Measurements from ENCODE around the gene PANX2.

PANX2 gene

DNA sequence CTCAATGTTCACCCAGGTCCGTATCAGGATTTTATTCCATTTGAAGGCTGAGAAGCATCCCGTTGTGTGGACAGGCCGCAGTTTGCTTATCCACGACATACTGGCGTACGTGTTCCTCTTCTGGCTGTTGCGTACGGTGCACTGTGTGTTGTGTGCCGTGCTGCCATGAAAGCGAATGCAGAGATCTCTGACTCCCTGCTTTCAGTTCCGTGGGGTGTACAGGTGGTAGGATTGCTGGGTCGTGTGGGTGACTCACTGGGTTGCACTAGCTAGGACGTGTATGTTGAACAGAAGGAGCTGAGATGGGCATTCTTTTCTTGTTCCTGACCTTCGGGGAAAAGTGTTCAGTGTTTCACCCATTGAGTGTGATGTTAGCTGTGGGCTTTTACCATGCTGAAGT is 40.6 kb downstream of the PANX2 start:
- Histone ChIP-seq H3K27ac (no peak overlapping the region), H3K9me3 (no peaks in the 10 kb centered on the region), H3K4me1 (peaks cover 0 to 7% (median 5%) of the 10 kb centered on the region in 4 donors), H3K36me3 (peaks cover 41 to 95% (median 73%) of the 10 kb centered on the region in 3 donors), H3K4me3 (no peak overlapping the region), H3K27me3 (no peaks in the 10 kb centered on the region)
- intact Hi-C loops (cut with DNase I; ENCODE audit: low total_unique reads): no loop called here
- TF ChIP-seq, protein P1, sequence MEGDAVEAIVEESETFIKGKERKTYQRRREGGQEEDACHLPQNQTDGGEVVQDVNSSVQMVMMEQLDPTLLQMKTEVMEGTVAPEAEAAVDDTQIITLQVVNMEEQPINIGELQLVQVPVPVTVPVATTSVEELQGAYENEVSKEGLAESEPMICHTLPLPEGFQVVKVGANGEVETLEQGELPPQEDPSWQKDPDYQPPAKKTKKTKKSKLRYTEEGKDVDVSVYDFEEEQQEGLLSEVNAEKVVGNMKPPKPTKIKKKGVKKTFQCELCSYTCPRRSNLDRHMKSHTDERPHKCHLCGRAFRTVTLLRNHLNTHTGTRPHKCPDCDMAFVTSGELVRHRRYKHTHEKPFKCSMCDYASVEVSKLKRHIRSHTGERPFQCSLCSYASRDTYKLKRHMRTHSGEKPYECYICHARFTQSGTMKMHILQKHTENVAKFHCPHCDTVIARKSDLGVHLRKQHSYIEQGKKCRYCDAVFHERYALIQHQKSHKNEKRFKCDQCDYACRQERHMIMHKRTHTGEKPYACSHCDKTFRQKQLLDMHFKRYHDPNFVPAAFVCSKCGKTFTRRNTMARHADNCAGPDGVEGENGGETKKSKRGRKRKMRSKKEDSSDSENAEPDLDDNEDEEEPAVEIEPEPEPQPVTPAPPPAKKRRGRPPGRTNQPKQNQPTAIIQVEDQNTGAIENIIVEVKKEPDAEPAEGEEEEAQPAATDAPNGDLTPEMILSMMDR (IDR thresholded peaks at IDR 0.05): no peak
- DNase-seq: no peak

DNA sequence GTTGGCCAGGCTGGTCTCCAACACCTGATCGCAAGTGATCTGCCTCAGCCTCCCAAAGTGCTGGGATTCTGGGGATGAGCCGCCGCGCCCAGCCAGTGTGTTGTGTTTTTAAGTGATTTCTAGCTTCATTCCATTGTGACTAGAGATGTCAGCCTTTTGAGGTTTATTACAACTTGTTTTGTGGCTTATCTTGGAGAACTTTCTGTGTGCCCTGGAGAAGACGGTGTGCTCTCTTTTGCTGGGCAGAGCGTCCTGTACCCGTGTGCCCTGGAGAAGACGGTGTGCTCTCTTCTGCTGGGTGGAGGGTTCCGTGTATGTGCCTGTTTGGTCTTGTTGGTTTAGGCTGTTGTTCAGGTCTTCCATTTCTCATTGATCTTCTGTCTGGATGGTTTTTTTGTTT is 42.7 kb downstream of the PANX2 start:
- Histone ChIP-seq H3K36me3 (peaks cover 62 to 95% (median 78%) of the 10 kb centered on the region in 3 donors), H3K27ac (no peak overlapping the region), H3K9me3 (no peaks in the 10 kb centered on the region), H3K27me3 (no peaks in the 10 kb centered on the region), H3K4me3 (no peak overlapping the region), H3K4me1 (peaks cover 0 to 7% (median 3%) of the 10 kb centered on the region in 4 donors)
- TF ChIP-seq, protein P1 (IDR thresholded peaks at IDR 0.05): no peak
- no peak for DNase-seq
- intact Hi-C loops (cut with DNase I; ENCODE audit: low total_unique reads): no loop called here

DNA sequence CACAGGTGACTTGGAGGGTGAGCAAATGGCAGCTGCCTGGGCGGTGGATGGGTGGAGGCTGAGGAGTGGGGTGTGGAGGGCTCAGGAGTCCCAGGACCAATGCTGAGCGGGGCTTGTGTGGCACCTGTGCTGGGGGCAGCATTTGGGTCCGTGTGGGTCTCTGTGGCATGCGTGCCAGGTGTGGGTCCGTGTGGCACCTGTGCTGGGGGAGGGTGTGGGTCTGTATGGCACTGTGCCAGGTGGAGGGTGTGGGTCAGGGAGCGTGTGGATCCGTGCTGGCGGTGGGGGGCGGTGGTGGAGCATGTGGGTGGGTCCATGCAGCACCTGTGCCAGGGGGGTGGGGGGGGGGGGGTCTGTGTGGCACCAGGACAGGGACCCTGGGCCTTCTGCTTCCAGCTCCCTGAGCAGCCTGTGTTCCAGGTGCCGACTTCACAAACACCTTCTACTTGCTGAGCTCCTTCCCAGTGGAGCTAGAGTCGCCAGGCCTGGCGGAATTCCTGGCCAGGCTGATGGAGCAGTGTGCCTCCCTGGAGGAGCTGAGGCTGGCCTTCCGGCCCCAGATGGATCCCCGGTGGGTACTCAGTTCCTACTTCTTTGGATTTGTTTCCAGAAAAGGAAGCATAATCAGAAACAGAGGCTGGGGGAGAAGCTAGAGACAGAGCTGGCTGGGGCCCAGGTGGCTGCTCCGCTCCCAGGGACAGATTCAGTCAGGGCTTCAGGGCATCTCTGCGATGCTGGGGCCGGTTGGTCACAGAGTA is 44.9 kb downstream of the PANX2 start:
- intact Hi-C loops (cut with DNase I; ENCODE audit: low total_unique reads): no loop called here
- Histone ChIP-seq H3K36me3 (peaks cover 76 to 99% (median 88%) of the 10 kb centered on the region in 3 donors), H3K27me3 (no peaks in the 10 kb centered on the region), H3K9me3 (no peaks in the 10 kb centered on the region), H3K27ac (no peak overlapping the region), H3K4me3 (no peak overlapping the region), H3K4me1 (no peaks in the 10 kb centered on the region)
- no peak for DNase-seq
- TF ChIP-seq, protein P1 (IDR thresholded peaks at IDR 0.05): no peak

DNA sequence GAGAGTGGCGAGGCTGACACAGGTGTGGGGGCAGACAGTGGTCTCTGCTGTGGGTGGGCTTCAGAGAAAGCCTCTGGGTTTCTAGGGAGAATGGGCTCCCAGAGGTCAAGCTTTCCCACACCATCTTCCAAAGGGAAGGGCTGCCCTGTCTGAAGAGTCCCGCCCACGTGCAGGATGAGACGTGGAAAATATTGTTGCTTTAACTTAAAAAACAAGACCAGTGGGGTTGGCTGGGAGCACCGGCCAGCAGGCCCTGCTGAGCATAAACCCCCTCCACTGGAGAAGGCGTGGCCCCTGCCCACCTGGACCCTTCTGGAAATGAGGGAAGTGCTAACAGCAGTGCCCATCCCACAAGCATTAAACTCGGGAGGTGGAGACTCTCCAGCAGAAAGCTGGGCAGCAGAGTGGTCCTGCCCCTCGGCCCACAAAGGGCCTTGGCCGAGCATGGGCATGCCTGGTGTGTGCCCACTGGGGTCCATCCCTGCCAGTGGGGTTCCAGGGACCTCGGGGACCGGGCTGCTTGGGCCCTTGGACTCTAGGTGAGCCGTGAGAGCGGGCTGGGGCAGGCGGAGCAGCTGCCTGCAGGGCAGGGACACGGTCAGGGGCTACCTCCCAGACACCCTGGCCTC is 45.6 kb downstream of the PANX2 start:
- Histone ChIP-seq H3K9me3 (no peaks in the 10 kb centered on the region), H3K36me3 (peaks cover 77 to 99% (median 87%) of the 10 kb centered on the region in 3 donors), H3K4me1 (no peaks in the 10 kb centered on the region), H3K27ac (no peak overlapping the region), H3K27me3 (no peaks in the 10 kb centered on the region), H3K4me3 (no peak overlapping the region)
- TF ChIP-seq, protein P1 (IDR thresholded peaks at IDR 0.05): no peak
- DNase-seq: no peak
- intact Hi-C loops (cut with DNase I; ENCODE audit: low total_unique reads): no loop called here

DNA sequence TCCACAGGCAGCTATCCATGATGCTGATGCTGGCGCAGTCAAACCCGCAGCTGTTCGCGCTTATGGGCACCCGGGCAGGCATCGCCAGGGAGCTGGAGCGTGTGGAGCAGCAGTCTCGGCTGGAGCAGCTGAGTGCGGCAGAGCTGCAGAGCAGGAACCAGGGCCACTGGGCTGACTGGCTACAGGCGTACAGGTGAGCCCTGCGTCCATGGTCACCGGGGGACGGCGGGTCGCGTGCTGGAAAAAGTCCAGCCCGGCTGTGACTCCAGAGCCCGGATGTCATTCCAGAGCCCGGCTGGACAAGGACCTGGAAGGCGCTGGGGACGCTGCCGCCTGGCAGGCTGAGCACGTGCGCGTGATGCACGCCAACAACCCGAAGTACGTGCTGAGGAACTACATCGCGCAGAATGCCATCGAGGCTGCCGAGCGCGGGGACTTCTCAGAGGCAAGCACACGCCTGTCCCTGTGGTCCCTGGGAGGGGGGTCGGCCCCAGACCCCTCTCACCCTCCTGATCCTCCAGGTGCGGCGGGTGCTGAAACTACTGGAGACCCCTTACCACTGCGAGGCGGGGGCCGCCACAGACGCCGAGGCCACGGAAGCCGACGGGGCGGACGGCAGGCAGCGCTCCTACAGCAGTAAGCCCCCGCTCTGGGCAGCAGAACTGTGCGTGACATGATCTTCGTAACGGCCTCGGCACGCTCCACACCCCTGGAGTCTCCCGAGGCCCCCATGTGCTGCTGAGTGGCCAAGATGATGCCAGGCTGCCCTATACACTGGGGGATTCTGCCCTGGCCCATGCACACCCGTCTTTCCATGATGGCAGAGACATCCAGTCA is 46.4 kb downstream of the PANX2 start:
- intact Hi-C loops (cut with DNase I; ENCODE audit: low total_unique reads): no loop called here
- H3K9me3 ChIP-seq: no peaks in the 10 kb centered on the region
- DNase-seq: no peak
- no peak overlapping the region for H3K27ac ChIP-seq
- H3K4me3 ChIP-seq: no peak overlapping the region
- peaks cover 73 to 100% (median 94%) of the 10 kb centered on the region in 3 donors for H3K36me3 ChIP-seq
- no peaks in the 10 kb centered on the region for H3K4me1 ChIP-seq
- TF ChIP-seq, protein P1 (IDR thresholded peaks at IDR 0.05): no peak
- H3K27me3 ChIP-seq: no peaks in the 10 kb centered on the region
